Glomerular visceral epithelial cell (primary cell): ENCODE data around the gene IFT81.
"Not testable (repeated sequence)": the region's sequence is repeated elsewhere in the genome, so short reads cannot be mapped to it uniquely, and the experiment has no call there.

Source experiments
- DNase-seq: peaks from one replicate; pipeline ENCODE4 v3.0.0-alpha.2; 2016; ENCODE audit errors: extremely low spot score

Gene IFT81

DNA sequence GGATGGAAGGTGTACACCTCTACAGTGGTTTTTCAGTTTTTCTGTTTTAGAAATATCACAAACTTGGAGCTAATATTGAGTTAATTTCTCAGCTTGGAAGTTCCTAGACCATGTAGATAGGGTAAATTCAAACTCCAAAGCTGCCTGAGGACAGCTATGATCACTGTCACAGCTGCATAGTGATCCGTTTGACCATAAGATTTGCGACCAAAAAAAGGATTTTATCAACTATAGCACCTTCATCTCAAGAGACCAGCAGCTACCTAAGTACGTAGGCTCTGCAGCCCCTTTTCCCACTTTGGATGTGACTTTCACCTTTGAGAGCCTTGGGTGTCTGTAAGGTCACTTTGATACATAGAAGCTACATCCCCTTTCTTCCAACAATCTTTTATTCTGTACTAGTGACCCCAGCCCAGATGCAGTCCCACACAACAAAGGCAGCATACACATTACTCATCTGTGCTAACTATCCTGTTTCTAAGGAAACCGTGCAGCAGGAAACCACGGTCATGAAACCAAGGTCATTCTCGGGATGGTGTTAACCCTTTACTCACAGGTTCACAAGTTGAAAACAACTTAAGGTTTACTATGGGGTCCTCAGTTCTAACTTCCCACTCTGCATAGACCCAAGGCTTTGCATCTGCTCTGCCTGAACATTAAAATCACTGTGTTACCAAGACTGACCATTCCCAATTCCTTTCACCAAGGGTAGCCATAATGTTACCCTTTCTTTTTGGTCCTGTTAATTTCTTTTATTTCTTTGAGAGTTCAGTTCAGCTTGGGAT, 75.4 kb downstream of the IFT81 start:
- DNase-seq = peak; percentile 29

- DNase-seq = no peak
Measured at GRCh38 chr12:110200124-110200417, 75.9 kb downstream of the IFT81 start.

- no peak for DNase-seq
Measured at GRCh38 chr12:110201995-110202394, 77.8 kb downstream of the IFT81 start.

GRCh38 chr12:110203546-110203945, 79.4 kb downstream of the IFT81 start:
- no peak for DNase-seq

DNA sequence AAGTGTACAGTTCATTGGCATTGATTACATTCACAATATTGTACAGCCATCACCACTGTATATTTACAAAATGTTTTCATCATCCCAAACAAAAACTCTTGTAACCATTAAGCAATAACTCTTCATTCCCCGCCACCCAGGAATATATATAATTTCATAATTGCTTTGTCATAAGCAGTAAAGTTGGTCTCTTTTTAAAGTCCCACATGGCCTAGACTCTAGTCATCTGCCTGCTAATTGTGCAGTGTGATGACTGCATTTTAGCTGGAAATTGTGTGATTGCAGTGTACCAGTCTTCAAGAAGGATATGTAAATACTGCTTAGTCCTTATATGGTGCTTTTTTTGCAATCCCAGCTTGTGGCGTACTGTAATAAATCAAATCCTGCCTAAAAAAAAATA, 81.8 kb downstream of the IFT81 start:
- no peak for DNase-seq

DNA sequence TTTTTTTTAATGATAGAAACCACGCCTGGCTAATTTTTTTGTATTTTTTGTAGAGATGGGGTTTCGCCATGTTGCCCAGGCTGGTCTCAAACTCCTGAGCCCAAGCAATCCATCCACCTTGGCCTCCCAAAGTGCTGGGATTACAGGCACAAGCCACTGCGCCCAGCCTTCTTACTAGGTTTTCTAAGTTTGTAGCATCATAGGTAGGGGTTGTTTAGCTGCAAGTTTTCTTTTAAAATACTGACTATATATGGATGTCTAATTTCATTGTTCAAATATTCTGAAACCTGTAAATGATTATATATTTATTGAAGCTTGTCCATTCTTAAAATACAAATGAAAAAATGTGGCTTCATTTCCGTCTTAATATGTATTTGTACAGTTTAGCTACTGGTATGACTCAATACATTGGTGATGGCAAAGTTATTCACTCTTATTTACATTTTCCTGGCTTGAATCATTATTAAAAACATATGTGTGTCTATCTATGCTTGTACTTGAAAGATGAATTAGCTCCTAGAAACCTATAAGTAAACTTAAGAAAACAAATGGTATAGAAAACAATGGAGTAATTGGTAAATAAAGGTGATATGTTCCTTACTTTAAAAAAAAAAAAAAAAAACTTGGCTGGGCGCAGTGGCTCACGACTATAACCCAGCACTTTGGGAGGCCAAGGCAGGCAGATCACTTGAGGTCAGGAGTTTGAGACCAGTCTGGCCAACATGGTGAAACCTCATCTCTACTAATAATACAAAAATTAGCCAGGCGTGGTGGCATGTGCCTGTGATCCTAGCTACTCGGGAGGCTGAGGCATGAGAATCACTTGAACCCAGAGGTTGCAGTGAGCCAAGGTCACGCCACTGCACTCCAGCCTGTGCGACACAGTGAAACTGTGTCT, 87.7 kb downstream of the IFT81 start:
- DNase-seq = peak; percentile 13

DNA sequence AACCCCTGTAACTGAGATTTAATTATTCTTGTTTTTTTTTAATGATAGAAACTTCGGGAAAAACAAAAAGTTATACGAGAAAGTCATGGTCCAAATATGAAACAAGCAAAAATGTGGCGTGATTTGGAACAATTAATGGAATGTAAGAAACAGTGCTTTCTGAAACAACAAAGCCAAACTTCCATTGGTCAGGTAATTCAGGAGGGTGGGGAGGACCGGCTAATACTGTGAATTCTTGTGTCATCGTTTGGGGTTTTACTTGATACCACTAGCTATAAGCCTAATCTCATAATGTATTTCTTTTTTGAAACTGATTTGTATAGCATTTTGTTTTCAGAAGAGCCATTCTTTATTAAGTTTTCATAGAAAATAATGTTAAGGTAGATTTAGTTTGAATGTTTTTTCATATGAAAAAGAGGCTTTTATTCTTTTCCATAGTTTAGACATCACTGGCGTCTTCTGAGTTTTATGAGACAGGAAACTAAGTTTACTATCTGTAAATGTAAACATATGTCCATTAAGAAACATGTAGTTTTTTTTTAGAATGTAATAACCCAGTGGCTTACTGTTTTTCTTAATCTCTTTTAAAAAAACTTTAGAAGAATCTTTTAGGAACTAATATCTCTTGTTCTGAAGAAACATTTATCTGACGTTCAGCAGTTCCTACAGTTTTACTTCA, 94.0 kb downstream of the IFT81 start:
- no peak for DNase-seq

DNA sequence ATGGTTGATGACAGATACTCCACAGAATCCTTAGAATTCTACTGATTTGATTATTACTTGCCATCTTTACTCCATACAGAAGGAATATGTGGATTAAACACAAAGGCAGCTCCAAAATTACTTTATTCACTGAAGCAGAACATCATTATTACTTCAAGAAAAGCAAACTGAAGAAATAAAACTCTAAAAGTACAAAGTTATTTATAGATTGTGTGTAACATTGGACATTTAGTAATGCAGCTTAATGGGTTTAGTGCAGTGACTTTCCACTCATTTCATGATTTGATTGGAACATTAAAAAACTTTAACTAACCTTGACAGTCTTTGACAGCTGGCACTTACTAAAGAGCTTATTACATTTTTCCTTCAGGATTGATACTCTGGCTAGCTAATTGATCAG, 97.9 kb downstream of the IFT81 start:
- DNase-seq = no peak

GRCh38 chr12:110222433-110222832, 98.3 kb downstream of the IFT81 start:
- no peak for DNase-seq

- peak; percentile 12 for DNase-seq
Measured at GRCh38 chr12:110223777-110224378, 99.7 kb downstream of the IFT81 start.

DNA sequence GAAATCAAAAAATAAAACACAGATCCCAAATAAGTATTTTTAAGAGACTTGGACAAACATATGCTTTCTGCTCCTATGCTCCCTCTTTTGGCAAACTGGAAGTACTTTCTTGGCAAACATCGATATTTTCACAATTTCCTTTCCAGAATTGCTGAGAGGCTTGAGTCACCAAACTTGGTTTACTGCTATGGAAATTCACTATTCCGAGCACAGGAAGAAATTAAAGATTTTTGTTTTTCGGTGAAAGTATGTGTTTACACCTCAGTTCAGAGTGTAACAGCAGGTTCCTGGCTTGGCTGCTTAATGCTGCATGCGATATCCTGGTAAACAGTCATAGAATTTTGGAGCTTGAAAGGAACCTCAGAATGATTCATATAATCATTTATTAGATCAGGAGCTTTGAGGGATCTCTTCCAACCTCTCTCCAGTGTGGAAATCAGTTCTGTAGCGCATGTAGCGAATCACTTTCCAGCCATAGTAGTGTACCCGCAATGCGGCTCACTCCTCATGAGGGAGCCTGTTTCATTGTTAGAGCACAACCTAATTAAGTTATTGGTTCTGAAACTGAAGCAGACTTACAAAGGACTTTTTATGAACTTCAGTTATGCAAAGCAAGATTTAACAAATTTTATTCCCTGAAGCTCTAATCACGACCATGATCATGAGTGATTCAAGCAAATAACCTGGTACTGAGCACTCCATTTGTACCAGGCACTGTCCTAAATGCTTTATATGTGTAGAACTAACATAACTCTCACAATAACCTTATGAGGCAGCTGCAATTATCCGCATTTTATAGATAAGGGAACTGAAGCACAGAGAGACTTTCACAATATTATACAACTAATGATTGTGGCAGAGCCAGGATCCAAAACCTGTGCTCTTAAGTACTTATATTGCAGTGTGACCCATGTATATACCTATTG, 100.5 kb downstream of the IFT81 start:
- peak; percentile 33 for DNase-seq

GRCh38 chr12:110227138-110227537, 103.0 kb downstream of the IFT81 start:
- DNase-seq = no peak

- not testable (repeated sequence) for DNase-seq
Measured at GRCh38 chr12:110228348-110228747, 104.2 kb downstream of the IFT81 start.

DNA sequence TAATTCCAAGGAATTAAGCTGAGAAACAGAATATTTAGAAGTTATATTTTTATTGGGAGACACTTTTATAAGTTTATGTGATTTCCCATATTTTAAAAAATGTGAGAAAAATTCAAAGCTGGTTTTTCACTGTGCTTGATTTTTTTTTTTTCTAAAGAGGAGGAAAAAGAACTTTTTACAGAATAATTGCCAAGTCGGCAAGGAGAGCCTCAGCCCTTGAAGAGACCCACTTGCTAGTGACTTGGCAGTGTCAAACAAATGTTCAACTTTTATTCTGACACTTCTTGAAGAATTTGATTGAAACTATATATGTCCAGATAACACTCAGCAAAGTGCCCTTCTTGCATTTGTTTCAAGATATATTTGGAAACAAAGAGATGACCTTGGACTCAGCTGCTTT, 104.6 kb downstream of the IFT81 start:
- no peak for DNase-seq

- no peak for DNase-seq
Measured at GRCh38 chr12:110229409-110229808, 105.3 kb downstream of the IFT81 start.

DNA sequence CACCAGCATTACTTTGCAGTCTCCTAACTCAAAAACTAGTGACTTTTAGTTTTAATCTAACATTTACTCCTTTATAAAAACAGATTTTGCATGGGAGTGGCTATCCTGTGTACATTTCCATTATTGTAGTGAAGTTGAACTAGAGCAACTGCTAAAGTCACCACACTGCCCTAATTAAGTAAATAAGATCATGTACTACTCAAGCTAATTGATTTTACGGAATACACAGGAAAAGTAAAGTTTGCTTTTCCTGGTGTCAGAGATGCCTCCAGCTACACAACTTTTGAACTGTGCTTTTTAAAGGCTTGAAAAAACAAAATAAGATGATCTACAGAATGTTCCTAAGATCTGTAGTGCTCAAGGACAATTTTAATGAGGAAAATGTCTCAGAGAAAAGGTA, 106.5 kb downstream of the IFT81 start:
- no peak for DNase-seq

DNA sequence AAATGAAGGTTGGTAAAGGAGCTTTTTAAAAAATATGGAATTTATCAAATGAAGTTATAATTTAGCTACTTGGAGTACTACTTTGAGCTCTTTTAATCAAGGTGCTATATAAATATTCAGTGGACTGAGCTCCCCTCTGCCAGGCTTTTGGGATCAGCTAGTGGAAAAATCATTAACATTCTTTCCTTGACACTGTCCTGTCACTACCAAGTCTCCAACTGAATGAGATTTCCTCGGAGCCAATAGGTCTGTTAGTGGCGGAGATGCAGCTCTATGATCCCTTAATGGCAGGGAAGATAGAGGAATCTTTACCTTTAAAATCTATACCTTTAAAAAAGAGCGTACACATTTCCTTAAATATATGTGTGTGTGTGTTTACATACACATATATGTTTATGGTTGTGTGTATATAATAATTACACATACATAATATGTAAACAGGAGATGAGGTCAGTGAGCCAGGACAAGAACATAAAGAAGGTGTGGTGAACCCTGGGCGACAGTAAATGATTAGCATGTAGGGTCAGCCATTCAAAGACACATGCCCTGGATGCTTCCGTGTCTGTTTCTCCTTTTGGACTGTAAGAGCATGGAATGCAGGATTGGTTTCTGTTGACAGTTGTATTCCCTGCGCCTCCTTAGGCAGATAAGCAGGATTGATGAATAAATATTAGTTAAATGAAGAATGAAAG, 109.2 kb downstream of the IFT81 start:
- no peak for DNase-seq

DNA sequence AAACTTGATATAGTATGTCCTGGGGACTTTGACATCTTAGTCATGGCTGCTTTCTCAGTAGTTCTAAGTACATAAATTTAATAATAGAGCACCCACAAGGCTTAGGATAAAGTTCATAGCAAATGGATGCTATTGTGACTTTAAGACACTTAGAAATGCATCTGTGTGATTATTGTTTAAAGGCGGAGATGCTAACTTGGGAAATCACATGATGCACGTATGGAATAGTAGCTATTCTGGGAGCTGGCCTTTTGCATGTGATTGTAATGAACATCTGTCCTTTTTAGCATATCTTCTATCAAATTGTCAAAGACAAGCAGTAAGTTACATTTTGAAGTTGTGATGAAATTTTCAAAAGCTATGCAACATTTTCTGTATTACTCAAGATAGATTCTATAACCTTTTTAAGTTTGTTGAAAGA, 110.2 kb downstream of the IFT81 start:
- DNase-seq = no peak

GRCh38 chr12:110234755-110235154, 110.6 kb downstream of the IFT81 start:
- DNase-seq = no peak

DNA sequence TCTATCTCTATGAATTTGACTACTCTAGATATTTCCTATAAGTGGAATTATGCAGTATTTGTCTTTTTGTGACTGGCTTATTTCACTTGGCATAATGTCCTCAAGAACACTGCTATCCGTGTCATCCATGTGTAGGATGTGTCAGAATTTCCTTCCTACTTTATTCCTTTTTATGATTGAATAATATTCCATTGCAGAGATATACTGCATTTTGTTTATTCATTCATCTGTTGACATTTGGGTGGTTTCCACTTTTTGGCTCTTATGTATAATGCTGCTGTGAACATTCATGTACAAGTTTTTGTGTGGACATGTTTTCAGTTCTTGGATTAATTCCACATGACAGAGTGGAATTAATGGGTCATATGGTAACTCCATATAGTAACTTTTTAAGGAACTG, 111.2 kb downstream of the IFT81 start:
- DNase-seq = no peak
